ENCODE results near the gene UCMA. TPM values are rescaled to one million over a fixed set of nuclear protein-coding genes. Genes with fewer than 3 reads are reported as not detected.
"Not testable (repeated sequence)": the region's sequence is repeated elsewhere in the genome, so short reads cannot be mapped to it uniquely, and the experiment has no call there.

The UCMA gene
- total RNA-seq, 4 donors from 2014 or later = not detected

- Histone ChIP-seq H3K36me3 (no peaks in the 10 kb centered on the region), H3K4me3 (no peak overlapping the region), H3K9me3 (no peaks in the 10 kb centered on the region), H3K27ac (no peak overlapping the region), H3K4me1 (no peaks in the 10 kb centered on the region), H3K27me3 (no peaks in the 10 kb centered on the region)
- TF ChIP-seq CTCF (IDR thresholded peaks at IDR 0.05) (no peak), EP300 (IDR thresholded peaks at IDR 0.05) (no peak), POLR2A (IDR thresholded peaks at IDR 0.05) (no peak)
- 73 to 87% methylated on average over 3 of the region's 3 CpGs for WGBS, 2 donors
- DNase-seq (ENCODE audit: low spot score in 2 of 2) = no peak
Measured at GRCh38 chr10:13241613-13242012, 7.4 kb upstream of the UCMA start.

- H3K27ac ChIP-seq = no peak overlapping the region
- no peaks in the 10 kb centered on the region for H3K27me3 ChIP-seq
- H3K4me1 ChIP-seq = no peaks in the 10 kb centered on the region
- H3K9me3 ChIP-seq = no peaks in the 10 kb centered on the region
- DNase-seq (ENCODE audit: low spot score in 2 of 2) = no peak
- TF ChIP-seq EP300 (IDR thresholded peaks at IDR 0.05) (no peak), POLR2A (IDR thresholded peaks at IDR 0.05) (no peak), CTCF (IDR thresholded peaks at IDR 0.05) (no peak)
- no peaks in the 10 kb centered on the region for H3K36me3 ChIP-seq
- 87 to 89% methylated on average over 7 of the region's 7 CpGs for WGBS, 2 donors
- no peak overlapping the region for H3K4me3 ChIP-seq
Measured at GRCh38 chr10:13239923-13240322, 5.7 kb upstream of the UCMA start.

GRCh38 chr10:13238271-13239077, 4.3 kb upstream of the UCMA start:
- no peak for DNase-seq (ENCODE audit: low spot score in 2 of 2)
- 72 to 74% methylated on average over 16 of the region's 16 CpGs for WGBS, 2 donors
- H3K27ac ChIP-seq = no peak overlapping the region
- no peaks in the 10 kb centered on the region for H3K9me3 ChIP-seq
- H3K27me3 ChIP-seq = no peaks in the 10 kb centered on the region
- H3K4me1 ChIP-seq = no peaks in the 10 kb centered on the region
- no peaks in the 10 kb centered on the region for H3K36me3 ChIP-seq
- no peak overlapping the region for H3K4me3 ChIP-seq
- TF ChIP-seq POLR2A (IDR thresholded peaks at IDR 0.05) = no peak
- TF ChIP-seq CTCF (IDR thresholded peaks at IDR 0.05) = no peak
- TF ChIP-seq EP300 (IDR thresholded peaks at IDR 0.05) = no peak

GRCh38 chr10:13236638-13237037, 2.5 kb upstream of the UCMA start:
- no peak overlapping the region for H3K27ac ChIP-seq
- no peaks in the 10 kb centered on the region for H3K9me3 ChIP-seq
- 71 to 79% methylated on average over 8 of the region's 8 CpGs for WGBS, 2 donors
- TF ChIP-seq POLR2A (IDR thresholded peaks at IDR 0.05) = no peak
- no peak for TF ChIP-seq EP300 (IDR thresholded peaks at IDR 0.05)
- no peak for TF ChIP-seq CTCF (IDR thresholded peaks at IDR 0.05)
- H3K27me3 ChIP-seq = no peaks in the 10 kb centered on the region
- H3K4me1 ChIP-seq = no peaks in the 10 kb centered on the region
- DNase-seq (ENCODE audit: low spot score in 2 of 2) = no peak
- no peak overlapping the region for H3K4me3 ChIP-seq
- no peaks in the 10 kb centered on the region for H3K36me3 ChIP-seq

- not testable (repeated sequence) for H3K27me3 ChIP-seq; H3K9me3 ChIP-seq; H3K36me3 ChIP-seq; DNase-seq (ENCODE audit: low spot score in 2 of 2); H3K4me1 ChIP-seq; H3K4me3 ChIP-seq; H3K27ac ChIP-seq
- WGBS, 2 donors = 87 to 91% methylated on average over 13 of the region's 13 CpGs
Measured at GRCh38 chr10:13234736-13235135, 562 bp upstream of the UCMA start.

Data from tibial nerve (tissue), 4 donors.